ENCODE measurements around the gene NRIP1.

GRCh38 chr21:14911351-14911750 is 153.4 kb downstream of the NRIP1 start:
- TF ChIP-seq CTCF (IDR thresholded peaks at IDR 0.05) = no peak
- TF ChIP-seq POLR2AphosphoS5 (IDR thresholded peaks at IDR 0.05) = no peak
- TF ChIP-seq EP300 (IDR thresholded peaks at IDR 0.05) = no peak

Data from gastroesophageal sphincter (tissue), 3 donors.